Measurements from ENCODE around the gene AOPEP. TPM values are rescaled to one million over a fixed set of nuclear protein-coding genes. Genes with fewer than 3 reads are reported as not detected.

Gene AOPEP
- total RNA-seq, 4 donors from 2014 or later: 18.8 to 81.0 (median 32.1) TPM

DNA sequence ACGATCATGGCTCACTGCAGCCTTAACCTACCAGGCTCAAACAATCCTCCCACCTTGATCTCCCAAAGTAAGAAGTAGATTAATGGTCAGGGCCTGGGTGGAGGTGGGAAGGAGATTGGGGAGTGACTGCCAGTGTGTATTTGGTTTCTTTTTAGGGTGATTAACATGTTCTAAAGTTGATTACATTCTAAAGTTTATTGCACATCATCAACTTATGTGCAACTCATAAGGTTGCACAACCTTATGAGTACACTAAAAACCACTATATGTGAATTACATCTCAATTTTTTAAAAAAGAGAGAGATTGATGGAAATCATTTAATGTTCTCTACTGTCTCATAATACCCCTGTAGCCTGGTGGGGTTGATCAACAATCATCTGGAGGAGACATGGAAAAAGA is 218.1 kb downstream of the AOPEP start:
- TF ChIP-seq, protein P1, sequence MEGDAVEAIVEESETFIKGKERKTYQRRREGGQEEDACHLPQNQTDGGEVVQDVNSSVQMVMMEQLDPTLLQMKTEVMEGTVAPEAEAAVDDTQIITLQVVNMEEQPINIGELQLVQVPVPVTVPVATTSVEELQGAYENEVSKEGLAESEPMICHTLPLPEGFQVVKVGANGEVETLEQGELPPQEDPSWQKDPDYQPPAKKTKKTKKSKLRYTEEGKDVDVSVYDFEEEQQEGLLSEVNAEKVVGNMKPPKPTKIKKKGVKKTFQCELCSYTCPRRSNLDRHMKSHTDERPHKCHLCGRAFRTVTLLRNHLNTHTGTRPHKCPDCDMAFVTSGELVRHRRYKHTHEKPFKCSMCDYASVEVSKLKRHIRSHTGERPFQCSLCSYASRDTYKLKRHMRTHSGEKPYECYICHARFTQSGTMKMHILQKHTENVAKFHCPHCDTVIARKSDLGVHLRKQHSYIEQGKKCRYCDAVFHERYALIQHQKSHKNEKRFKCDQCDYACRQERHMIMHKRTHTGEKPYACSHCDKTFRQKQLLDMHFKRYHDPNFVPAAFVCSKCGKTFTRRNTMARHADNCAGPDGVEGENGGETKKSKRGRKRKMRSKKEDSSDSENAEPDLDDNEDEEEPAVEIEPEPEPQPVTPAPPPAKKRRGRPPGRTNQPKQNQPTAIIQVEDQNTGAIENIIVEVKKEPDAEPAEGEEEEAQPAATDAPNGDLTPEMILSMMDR (IDR thresholded peaks at IDR 0.05; ENCODE audit: low read depth): no peak

DNA sequence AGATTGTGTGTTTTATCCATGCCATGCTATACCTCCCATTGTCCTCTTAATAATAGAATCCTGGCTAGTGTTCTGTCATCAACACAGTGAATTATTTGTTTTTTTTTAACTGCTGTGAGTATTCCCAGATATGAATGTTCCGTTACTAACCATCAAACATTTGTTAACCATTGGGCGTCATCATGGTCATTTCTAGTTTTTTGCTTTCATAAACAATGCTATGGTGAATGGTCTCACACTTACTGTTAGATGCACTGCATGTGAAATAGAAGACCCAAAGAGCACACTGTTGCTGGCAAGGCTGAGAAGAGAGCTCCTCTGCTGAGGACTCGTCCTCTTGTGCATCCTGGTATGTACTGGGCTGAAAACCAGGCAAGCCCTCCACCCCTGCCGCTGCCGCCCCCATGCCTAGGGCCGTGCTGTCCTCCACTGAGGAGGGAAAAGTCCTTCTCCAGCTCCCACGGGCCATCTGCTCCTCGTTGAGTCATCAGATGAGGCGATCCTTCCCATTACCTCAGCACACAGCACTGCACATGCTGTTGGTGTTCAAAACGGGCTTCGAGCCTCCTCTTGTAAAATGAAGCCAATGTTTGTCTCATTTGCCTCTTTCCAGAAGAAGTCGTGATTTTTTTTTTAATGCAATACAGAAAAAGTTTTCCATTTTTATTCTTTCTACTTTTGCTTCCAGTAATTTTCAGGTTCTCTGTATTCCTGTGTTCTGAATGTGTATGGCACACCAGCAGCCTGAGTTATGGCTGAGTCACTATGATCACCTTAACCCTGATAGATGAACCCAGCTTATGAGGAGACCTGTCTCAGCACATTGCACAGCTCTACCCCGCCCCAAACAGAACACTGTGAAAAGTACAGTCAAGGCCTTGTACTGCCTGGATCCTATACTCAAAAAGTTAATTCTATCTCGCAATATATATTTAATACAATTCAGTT is 219.0 kb downstream of the AOPEP start:
- TF ChIP-seq, protein P1 (IDR thresholded peaks at IDR 0.05; ENCODE audit: low read depth): no peak

DNA sequence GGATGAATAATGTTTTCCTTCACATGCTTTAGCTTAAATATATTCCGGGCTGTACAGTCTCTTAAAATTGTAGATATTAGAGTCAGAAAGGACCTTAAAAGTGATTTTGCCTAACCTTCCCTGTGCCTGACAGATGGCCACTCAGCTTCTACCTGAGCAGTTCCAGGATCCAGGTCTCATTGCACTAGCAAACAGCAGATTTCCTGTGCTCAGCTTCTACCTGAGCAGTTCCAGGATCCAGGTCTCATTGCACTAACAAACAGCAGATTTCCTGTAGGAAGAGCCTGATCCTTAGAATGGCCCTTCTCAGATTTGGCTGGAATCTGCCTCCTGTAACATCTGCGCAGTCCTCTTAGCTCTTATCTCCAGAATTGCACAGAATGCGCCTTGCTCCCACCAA is 219.8 kb downstream of the AOPEP start:
- TF ChIP-seq, protein P1 (IDR thresholded peaks at IDR 0.05; ENCODE audit: low read depth): no peak

DNA sequence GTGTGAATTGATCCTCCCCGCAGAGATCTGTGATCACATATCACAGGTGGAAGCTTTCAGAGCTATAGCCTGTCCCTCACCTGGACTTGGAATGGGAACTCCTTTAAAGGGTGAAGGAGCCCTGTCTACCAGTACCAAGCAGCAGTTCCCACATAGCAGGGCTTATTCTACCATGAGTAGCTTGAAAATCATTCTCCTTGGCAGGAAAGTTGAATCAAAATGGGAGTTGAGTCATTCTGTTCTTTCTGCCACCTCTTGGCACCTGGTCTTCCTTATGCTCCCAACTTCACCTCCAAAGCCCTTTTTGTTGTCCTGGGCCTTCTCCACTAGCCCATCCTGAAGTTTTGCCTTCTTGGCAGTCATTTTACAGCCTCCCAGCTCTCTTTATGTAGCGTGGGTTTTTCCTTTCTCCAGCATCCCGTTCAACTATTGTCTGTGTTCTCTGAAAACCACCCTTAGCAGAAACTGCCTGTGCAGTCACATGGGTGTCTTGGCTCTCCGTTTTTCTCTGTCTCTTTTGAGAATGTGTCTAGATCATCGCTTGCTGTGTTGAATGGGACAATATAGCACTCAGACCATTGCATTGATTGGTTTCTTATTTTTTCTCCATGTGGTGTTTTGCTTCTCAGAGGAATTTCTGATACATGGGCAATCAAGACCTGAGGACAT is 222.2 kb downstream of the AOPEP start:
- TF ChIP-seq, protein P1 (IDR thresholded peaks at IDR 0.05; ENCODE audit: low read depth): no peak

DNA sequence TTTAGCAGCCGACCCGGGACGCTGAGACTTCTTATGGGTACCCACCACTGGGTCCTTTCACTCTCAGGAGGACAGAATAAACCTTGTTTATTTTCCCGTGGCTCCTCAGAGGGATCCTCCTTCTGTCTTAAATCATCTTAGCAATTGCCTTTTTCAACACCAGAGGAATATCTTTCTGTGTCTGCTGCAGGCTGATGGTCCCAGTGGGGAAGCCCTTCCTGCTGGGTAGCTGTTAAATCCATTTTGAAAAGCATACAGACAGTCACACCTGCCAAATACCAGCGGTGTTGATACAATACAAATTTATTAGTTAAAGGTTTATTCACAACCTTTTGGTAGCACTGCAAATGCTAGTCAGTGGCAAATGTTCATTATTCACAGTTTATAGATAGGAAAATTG is 222.9 kb downstream of the AOPEP start:
- TF ChIP-seq, protein P1 (IDR thresholded peaks at IDR 0.05; ENCODE audit: low read depth): no peak

DNA sequence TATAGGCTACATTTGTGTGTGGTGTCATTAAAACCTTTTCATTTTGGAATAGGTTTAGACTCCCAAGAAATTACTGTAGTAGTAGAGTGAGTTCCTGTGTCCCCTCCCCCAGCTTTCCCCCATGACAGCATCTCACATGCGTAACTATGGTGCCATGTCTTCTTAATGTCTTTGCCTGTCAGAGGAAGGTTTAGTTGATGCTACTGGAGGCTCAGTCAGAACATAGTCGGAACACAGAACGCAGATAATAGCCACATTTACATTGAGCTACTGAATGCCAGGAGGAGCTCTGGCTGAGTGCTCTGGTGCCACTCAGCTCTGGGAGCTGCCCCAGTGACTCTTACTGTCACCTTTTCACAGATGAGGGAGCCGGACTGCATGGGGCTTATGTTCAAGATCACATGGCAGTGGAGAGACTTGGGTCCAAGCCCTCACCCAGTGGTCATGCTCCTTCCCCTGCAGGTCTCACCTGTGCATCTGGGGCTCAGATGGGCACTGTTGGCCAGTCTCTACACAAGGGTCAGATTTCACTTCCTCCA is 223.6 kb downstream of the AOPEP start:
- TF ChIP-seq, protein P1 (IDR thresholded peaks at IDR 0.05; ENCODE audit: low read depth): no peak
